Stomach (tissue), 4 donors: ENCODE measurements around the gene PARD3.

ENCODE experiments used
- CTCF ChIP-seq, 7 experiments: fragments of 450-650 bp in 4 of 7; fragments of 200-600 bp in 3 of 7; sonication (generic) in 3 of 7; IDR thresholded peaks; one replicate each; pipeline ENCODE4 v1.5.1; 2016 to 2019; ENCODE audit warnings: antibody characterized with exemption in 7 of 7, control low read depth in 2 of 7, mild to moderate bottlenecking in 1 of 7
- POLR2AphosphoS5 ChIP-seq, 3 donors: sonication (generic); formaldehyde crosslinking; IDR thresholded peaks; one replicate each; pipeline ENCODE4 v1.6.1; 2016; ENCODE audit warnings: antibody characterized with exemption in 3 of 3

GRCh38 chr10:34125702-34126101, 689.4 kb downstream of the PARD3 start:
- TF ChIP-seq CTCF (IDR thresholded peaks at IDR 0.05) (no peak), POLR2AphosphoS5 (IDR thresholded peaks at IDR 0.05) (no peak)
